ENCODE data around the gene KRT12.
"Not testable (repeated sequence)": the region's sequence is repeated elsewhere in the genome, so short reads cannot be mapped to it uniquely, and the experiment has no call there.

Gene KRT12

DNA sequence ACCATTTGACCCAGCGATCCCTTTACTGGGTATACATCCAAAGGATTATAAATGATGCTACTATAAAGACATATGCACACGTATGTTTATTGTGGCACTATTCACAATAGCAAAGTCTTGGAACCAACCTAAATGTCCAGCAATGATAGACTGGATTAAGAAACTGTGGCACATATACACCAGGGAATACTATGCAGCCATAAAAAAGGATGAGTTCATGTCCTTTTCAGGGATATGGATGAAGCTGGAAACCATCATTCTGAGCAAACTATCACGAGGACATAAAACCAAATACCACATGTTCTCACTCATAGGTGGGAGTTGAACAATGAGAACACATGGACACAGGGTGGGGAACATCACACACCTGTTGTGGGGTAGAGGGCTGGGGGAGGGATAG, 52.4 kb downstream of the KRT12 start:
- not testable (repeated sequence) for DNase-seq

DNA sequence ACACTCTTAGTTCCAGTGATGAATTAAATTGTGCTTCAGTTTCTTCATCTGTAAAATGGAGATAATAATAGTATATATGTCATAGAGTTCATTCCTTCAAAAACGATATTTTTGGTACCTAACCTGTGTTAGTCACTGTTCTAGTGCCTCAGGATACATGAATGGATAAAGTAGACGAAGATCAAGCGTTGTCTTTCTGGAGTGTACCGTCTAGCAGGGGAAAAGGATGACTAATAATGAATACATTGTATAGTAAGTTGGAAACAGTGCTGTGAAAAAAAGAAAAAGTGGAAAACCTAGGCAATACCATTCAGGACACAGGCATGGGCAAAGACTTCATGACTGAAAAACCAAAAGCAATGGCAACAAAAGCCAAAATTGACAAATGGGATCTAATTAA, 53.2 kb downstream of the KRT12 start:
- peak; percentile 4 for DNase-seq

DNA sequence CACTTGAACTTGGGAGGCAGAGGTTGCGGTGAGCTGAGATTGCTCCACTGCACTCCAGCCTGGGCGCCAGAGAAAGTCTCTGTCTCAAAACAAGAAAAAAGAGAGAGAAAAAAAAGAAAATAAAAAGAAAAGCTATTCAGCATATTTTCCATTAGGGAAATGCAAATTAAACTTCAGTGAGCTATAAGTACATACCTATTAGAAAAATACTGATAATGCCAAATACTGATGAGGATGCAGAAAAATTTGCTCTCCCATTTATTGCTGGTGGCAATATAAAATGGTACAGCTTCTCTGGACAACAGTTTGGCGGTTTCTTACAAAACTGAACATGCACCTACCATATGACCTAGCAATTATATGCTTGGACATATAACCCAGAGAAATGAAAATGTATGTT, 54.4 kb downstream of the KRT12 start:
- DNase-seq, result no peak

All from fibroblast of skin of scalp (primary cell).